TTC549 (cell line): ENCODE results near the gene THEM5.
"Not testable (repeated sequence)": the region's sequence is repeated elsewhere in the genome, so short reads cannot be mapped to it uniquely, and the experiment has no call there.

Experiments used
- FAIRE-seq: peaks from 2 replicates; lab custom pipeline; 2012; peaks lifted over from hg19 to GRCh38; lab: Jason Lieb, UNC

Gene THEM5

DNA sequence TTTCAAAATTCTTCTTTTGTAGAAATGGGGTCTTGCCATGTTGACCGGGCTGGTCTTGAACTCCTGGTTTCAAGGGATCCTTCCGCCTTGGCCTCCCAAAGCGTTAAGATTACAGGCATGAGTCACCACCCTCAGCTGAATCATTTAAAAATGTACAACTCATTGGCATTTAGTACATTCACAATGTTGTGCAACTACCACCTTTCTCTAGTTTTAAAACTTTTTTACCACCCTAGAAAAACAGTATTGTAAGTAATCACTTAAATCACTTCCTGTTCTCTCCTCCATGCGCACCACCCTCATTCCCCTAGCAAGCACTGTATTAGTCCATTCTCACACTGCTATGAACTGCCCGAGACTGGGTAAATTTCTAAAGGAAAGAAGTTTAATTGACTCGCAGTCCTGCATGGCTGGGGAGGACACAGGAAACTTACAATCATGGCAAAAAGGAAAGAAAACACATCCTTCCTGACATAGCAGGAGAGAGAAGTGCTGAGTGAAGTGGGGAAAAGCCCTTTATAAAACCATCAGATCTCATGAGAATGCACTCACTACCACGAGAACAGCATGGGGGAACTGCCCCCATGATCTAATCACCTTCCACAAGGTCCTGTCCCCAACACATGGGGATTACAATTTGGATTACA, 14.4 kb upstream of the THEM5 start:
- no peak for FAIRE-seq

DNA sequence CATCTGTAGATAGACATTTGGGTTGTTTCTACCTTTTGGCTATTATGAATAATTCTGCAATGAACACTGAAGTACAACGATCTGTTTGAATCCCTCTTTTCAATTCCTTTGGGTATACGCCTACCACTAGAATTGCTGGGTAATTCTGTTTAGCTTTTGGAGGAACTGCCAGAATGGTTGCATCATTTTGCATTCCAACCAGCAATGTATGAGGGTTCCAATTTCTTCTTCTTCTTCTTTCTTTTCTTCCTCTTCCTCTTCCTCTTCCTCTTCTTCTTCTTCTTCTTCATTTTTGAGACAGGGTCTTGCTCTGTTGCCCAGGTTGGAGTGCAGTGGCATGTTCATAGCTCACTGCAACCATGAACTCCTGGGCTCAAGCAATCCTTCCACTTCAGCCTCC, 13.8 kb upstream of the THEM5 start:
- FAIRE-seq, result no peak

DNA sequence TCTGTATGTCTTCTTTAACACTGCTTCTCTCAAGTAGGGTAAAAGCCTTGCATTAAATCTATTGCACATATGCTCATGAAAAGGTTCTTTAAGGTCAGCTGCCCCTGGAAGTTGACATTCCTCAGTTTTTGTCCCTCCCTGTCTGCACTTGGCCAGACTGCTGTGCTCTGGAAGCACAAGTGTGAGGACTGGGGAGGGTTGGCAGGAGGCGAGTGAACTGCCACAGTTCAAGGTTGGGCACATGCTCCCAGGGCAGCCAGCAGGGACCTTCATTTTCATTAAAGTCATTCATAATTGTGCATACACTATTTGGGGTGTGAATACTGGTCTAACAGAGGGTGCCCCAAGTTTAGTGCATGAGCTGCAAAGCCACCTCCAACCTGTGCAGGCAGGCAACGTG, 10.9 kb upstream of the THEM5 start:
- no peak for FAIRE-seq

DNA sequence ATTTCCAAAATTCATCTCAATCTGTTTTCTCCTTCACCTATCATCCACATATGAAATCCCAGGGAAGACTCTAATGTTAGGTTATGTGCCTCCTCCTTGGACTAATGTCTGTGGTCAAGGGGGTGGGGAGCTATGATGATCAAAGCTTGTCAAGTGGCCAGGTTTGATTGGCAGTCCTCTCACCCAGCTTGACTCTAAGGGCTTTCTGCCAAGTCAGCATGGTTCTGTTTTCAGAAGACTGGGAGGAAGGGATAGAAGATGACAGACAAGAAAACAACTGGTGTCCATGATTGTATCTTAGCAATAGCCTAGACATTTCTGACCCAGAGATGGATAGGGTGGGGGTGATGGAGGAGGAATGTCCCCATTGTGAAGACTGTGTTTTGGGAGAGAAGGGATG, 9.1 kb upstream of the THEM5 start:
- no peak for FAIRE-seq

DNA sequence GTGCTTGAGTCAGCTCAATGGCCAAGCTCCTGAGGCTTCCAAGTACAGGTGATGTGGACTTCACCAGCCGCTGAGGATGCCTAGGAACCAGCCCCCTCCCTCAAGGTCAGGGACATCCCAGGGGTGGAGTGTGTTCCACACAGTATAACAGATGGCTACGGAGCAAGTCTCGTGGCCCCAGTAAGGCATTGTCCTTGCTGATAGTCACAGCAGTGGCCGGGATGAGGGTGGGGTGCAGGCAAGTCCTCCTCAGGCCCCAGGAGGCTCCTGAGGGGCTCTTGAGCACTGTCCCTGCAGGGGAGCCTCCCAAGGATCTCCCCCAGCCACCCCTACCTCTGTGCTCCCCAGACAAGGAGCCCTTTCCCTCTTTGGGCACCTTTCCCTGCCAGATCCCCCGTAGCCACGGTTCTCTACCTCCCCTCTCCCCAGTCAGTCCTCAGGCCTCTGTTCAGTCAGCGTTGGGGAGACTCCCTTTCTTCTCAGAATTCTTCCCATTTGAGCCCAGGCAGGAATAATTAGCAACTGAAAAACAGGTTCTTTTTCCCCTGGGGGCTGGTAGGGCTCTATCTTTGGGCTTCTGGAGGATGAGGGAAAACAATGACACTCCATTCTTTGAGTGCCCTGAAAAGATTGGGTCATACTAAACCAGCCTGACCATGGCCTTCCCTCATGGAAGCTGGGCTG, 7.1 kb upstream of the THEM5 start:
- no peak for FAIRE-seq

DNA sequence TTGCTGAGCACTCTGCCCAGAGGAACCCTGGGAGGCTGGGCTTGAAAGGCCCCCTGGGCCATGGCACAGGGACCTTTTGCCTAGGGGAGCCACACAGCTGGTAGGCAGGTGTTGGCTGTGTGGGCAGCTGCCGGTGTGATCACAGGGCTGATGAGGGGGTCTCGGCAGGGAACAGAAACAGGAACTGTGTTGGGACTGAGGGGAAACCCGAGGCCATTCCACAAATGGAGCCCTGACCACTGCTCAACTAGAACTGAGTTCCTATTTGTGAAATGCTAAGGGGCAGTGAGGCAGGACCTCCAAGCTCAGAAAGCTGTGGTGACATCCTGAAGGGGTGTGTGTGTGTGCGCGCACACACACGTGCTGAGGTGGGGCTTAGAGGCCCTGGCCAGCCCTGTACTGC, 6.4 kb upstream of the THEM5 start:
- FAIRE-seq, result no peak

DNA sequence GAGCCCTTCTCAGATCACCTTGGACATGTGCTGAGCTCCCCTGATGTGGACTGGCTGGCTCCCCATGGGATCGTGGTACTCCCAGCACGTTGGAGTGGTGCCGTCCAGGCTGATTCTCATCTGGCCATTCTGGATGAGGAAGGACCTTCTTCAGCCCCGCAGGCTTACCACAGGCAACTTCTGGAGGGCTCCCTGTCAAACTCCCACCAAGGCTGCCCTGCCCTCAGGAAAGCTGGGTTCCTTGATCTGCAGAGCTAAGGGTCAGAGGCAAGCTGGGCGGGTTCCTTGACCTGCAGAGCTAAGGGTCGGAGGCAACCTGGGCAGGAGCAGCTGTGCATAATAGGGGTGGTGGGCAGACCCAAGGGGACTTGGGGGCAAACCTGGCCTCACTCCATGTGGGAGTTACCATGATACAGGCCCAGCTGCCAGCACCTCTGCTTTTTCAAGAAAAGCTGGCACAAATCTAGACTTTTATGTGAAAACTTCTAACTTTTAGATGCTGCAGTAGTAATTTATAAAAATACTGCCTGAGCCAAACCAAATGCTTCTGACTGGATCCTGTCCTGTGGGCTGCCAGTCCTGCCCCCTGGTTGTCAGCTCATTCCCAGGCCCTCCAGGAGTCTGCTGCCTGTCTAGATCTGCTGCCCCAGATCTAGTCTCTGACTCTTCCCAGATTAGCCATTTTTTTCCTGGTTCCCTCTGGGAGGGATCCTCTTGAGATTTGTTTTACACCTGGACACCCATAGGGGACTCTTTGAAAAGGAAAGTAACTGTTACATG, 5.6 kb upstream of the THEM5 start:
- no peak for FAIRE-seq

DNA sequence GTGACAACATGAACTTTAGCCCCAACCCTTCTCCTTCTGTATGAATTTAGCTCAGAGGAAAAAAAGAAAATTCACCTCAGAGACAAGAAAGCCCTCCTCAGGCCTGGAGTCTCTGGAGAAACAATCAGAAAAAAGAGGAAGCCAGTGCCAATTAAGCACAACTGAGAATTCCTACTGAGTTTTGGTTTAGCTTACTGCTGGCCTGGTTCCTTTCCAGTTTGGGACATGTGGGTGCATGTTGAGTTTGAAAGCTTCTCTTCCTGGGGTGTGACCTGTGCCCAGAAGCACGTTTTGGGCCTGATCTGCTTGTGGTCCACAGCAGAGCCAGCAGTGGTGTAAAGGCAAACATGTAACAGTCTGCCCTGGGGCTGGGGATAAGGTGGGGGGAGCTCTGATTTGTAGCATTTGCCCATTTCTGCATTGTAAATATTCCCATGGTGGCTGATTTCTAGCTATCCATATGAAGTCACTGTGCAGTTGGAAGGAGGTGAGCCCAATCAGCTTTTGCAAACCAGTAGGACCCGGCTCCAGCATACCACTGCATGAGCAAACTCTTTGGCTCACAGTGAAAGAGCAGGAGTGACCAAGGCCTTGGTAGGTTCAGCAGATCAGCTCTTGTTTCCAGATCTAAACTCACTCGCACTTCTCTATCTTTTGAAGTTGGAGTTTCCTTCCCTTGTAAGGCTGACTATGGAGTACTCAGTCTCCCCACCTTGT, 4.7 kb upstream of the THEM5 start:
- no peak for FAIRE-seq

DNA sequence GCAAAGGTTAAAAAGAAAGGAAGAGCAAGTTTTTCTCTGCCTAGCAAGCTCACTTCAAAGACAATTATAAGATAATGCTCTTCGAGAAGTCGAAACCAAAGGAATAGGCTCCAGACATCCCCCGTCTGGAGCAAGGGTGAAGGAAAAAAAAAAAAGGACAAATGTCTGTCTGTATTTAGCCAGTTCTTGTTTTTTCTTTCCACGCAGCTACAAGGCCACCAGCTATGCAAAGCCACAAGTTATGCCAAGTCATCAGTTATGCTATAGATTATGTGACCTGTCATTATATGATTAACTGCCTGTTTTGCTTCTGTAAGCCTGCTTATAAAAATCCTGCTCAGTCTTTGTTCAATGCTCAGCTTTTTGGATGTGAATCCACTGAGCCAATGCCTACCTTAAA, 2.4 kb upstream of the THEM5 start:
- FAIRE-seq, result no peak

DNA sequence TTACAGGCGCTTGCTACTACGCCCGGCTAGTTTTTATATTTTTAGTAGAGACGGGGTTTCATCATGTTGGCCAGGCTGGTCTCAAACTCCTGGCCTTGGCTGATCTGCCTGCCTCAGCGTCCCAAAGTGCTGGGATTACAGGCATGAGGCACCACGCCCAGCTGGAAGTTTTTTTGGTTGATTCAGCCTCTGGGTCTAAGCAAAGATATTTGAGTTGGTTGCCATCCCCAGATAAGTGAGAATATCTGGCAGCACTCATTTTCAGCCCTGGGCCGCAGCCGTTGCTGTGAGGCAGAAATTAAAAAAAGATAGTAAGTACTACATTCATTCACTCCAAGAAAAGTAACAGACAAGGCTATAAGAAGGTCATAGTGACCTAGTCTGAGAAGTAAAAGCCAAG, 2.0 kb upstream of the THEM5 start:
- FAIRE-seq, result not testable (repeated sequence)

DNA sequence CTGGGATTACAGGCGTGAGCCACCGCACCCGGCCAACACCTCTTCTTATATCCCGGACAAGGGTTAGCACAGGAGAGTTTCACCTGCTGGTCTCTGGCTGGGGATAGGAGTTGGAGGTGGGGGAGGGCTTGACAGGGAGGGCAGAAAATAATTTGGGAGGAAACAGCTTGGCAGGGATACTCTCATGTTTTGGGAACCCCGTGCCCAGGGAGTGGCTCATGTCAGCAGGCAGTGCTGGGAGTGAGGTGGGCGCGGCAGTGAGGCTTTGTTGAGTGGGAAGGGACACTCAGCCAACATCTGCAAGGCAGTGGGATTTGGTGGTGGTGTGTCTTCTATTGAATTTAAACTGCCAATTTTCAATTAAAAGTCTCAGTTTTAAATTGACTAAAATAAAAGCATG, 1.1 kb upstream of the THEM5 start:
- FAIRE-seq, result no peak

DNA sequence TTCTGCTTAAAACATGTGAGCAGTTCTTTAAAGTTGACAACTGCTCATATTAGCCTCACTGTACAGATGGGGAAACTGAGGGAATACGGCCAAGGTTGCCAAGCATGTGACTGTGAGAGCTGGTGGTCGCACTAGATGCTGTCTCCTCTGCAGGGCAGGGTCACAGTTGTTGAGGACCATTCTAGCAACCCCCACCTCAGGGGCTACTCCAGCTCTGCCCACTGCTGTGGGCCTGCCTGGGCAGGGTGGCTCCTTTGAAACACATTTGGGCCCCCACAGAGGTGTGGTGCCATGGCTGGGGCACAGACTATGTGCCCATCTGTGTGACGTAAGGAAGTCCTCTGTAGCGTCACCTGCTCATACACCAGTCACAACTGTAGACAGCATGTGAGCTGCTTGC, 779 bp downstream of the THEM5 start:
- FAIRE-seq, result no peak

DNA sequence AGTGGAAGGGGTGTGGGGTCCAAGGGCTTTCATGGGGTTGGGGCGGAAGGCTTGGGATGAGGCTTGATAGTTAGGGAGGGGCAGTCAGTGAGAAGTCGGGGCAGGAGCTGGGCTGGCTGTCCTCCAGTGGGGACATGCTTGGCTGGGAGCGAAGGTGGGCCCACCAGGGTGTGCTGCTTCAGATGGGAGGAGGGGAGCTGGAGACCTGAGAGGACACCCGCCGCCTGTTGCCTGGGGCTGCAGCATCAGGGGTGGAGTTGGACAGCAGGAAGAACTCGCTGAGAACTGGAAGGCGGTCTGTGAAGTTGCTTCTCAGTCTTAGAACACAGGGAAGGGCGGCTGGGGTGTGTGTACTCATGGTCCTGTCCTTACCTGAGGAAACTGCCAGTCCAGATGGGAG, 1.6 kb downstream of the THEM5 start:
- FAIRE-seq, result no peak

DNA sequence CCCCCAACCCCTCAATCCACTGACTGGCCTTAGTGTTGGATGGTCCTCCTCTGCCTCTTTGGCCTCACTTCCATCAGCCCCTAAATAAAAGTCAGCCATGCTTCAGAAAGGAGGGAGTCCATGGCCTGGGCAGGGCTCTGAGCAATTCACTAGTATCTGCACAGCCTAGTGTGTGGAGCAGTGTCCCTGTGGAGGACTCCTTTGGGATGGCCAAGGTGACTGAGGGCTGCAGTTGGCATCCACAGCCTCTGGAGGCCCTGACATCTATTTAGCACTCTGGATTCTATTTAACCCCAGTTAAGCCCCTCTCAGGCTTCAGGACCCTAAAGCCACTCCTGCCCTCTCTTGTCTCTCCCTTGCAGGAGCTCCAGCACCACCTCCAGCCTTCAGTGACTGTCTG, 3.6 kb downstream of the THEM5 start:
- no peak for FAIRE-seq

DNA sequence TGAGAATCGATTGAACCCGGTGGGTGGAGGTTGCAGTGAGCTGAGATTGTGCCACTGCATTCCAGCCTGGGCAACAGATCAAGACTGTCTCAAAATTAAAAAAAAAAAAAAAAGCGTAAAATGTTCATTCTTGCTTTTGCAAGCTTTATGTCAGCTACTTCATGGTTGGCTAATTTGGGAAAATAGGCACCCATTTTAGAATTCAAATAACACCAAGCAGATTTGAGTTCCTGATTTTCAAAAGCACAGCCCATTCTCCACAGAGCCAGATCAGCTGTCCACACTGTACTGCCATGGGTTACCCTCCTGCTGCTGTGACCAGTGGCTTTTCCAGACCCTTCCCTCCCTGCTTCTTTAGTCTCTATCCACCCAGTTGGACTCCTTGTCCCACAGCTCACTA, 4.4 kb downstream of the THEM5 start:
- FAIRE-seq, result no peak

DNA sequence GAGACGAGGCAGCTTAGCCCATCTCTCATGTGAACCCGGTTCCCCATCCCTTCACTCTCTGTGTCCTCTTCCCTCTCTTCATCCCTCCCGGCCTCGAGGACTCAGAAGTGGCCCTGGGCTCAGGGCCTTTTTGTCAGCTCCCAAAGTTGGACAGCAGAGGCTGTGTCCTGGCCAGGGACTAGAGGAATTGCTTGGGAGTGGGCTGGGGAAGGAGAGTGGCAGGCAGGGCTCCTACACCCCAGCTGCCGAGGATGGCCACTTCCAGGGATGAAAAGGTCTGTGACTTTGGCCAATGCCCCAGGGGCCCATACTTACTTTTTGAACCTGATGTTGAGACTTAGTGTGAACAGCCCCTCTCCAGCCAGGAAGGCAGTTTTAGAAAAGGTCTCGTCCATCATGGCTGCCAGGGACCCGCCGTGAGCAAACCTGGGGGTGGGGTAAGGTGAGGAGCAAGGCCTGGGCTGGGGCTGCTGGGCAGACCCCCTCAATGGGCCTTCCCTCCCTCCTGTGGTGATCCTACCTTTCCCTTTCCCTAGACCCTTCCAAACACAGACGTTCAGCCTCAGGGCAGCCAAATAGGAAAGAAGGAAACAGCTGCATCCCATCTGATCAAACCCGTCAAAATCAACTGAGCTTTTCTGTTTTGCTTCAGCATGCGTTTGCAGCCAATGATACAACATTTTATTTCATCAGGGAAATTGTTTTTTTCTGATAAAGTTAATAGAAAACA, 5.5 kb downstream of the THEM5 start:
- FAIRE-seq, result no peak

DNA sequence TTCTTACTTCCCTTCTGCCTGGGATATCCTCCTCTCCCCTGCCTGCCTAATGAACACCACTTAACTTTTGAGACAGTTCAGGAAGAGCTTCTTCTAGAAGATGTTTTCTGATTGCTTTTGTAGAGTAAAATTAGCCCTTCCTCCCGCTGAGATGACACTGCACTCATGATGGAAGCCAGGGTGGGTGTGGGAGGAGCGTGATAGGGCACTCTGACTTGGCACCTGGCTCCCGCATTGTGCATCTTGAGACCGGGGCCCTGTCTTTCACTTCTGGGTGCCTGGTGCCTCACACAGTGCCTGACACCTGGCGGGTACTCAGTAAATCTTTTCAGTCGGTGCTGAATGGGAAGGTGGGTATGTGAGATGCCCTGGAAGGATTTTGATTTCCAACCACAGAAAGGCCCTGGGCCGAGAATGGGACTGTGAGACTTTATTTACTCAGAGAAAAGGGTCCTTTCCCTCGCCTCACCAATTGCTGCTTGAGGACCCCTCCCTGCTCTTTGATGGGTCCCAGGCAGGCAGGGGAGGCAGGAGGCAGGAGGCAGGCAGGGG, 6.8 kb downstream of the THEM5 start:
- no peak for FAIRE-seq

DNA sequence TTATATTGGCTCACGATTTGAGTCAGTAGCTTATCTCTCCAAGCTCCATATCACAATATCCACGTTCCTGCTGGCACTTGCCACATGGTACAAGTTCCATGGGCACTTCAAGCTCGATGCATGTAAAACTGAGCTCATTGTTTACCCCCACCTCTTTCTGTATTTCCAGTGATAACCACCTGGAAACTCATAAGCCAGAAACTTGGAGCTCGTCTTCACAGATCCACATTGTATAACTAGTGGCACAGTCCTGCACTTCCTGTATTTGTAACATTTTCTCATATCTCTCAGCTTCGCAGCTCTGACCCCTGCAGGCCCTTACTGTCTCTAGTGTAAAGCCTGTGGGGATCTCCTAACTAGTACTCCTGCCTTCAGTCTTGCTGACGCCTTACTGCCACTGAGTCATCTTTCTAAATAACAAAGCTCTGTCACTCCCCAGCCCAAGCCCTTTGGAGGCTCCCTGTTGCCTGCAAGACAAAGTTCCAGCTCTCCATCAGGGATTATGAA, 7.4 kb downstream of the THEM5 start:
- FAIRE-seq, result no peak

DNA sequence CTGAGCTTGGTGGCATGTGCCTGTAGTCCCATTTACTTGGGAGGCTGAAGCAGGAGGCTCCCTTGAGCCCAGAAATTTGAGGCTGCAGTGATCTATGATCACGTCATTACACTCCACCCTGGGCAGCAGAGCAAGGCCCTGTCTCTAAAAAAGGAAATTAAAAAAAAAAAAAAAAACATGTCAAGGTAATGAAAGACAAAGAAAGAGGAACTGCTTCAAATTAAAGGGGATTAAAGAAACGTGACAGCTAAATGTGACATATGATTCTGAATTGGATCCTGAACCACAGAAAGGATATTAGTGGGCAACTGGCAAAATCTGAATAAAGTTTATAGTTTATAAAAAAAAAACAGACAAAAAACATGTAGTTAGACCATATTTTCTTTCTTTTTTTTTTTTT, 10.1 kb downstream of the THEM5 start:
- FAIRE-seq, result no peak

DNA sequence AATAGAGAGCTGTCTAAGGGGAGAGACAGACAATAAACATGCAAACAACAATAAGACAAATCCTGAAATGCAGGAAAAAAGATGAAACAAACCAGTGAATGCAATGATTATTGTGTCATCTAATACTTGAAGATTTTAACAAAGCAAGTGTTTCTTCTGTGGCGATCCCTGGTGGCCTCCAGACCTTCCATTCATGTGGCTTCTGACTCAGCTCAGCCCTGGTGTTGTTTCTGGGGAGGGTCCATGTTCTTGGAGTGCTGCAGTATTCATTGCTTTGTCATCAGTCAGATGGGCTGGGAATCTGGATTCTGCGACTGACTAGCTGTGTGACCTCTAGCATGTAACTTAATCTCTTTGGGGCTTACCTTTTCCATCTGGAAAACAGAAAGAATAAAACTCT, 12.4 kb downstream of the THEM5 start:
- no peak for FAIRE-seq

DNA sequence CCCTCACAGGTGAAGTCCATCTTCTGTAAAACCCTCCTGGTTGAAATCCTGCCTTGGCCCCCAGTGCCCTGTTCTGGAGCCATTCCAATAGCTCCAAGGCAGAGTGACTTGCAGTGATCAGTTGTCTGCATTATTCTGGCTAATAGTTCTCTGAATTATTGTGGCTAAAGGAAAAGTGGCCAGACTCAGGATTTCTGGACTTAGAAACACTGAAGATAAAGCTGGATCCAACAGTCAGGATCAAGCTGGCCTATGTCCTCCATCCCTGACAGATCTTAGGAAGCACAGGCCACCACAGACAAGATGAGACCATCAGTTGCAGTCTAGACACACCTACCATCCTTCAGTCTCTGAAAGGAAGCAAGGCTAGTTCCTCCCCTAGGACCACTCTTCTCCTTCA, 13.1 kb downstream of the THEM5 start:
- no peak for FAIRE-seq
